NCI-H2029 treated with DMSO at 0.1 percent for 48 hours (cell line): ENCODE measurements around the gene LHX5.

Experiments used
- DNase-seq: peaks from one replicate; lab custom pipeline; 2025; lab: John Stamatoyannopoulos, UW

LHX5 gene

GRCh38 chr12:113439301-113439597 lies 32.4 kb downstream of the LHX5 start:
- DNase-seq = no peak

DNA sequence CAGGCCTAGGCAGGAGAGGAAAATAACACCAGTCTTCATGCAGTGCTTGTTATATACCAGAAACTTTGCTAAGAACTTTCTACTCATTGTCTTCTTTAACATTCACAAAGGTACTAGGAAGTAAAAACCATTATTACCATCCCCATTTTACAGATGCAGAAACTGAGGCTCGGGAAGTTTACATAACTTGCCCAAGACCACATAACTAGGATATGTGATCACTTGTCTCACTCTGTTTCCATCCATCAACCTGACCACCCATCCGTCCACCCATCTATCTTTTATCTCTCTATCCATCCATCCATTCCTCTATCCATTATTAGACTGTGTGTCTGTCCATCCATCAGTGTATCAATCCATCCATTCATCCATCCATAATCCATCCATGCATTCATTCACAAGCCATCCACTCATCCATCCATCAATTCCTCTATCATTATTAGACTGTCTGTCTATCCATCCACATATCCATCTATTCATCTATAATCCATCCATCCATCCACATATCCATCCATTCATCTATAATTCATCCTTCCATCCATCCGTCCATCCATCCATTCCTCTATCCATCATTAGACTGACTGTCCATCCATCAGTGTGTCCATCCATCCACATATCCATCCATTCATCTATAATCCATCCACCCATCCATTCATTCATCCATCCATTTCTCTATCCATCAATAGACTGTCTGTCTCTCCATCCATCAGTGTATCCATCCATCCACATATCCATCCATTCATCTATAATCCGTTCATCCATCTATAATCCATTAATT lies 33.0 kb downstream of the LHX5 start:
- no peak for DNase-seq

GRCh38 chr12:113437729-113438100 lies 34.0 kb downstream of the LHX5 start:
- DNase-seq = no peak

GRCh38 chr12:113436993-113437728 lies 34.5 kb downstream of the LHX5 start:
- DNase-seq = no peak

GRCh38 chr12:113436586-113436985 lies 35.1 kb downstream of the LHX5 start:
- DNase-seq = no peak

GRCh38 chr12:113435367-113435766 lies 36.3 kb downstream of the LHX5 start:
- DNase-seq = no peak

GRCh38 chr12:113432986-113433385 lies 38.7 kb downstream of the LHX5 start:
- no peak for DNase-seq

DNA sequence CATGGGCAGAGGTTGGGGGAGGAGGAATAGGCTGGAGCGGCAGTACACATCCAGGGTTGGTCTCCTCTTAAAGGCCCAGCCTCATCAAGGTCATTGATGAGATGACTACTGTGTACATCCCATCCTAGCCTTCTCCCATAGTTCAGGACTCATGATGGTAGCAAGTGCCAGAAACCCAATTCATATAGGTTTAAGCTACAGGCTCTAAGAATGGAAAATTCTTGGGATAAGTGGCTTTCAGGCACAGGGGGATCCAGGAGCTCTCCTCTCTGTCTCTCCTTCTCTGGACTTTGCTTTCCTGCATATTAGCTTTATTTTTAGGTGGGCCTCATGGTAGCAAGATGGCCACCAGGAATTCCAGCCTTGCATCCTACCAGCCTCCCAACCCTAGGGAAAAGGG lies 43.2 kb downstream of the LHX5 start:
- no peak for DNase-seq

- DNase-seq = no peak
These were observed 43.8 kb downstream of the LHX5 start for GRCh38 chr12:113427882-113428281.

GRCh38 chr12:113425960-113426453 lies 45.7 kb downstream of the LHX5 start:
- DNase-seq = no peak

DNA sequence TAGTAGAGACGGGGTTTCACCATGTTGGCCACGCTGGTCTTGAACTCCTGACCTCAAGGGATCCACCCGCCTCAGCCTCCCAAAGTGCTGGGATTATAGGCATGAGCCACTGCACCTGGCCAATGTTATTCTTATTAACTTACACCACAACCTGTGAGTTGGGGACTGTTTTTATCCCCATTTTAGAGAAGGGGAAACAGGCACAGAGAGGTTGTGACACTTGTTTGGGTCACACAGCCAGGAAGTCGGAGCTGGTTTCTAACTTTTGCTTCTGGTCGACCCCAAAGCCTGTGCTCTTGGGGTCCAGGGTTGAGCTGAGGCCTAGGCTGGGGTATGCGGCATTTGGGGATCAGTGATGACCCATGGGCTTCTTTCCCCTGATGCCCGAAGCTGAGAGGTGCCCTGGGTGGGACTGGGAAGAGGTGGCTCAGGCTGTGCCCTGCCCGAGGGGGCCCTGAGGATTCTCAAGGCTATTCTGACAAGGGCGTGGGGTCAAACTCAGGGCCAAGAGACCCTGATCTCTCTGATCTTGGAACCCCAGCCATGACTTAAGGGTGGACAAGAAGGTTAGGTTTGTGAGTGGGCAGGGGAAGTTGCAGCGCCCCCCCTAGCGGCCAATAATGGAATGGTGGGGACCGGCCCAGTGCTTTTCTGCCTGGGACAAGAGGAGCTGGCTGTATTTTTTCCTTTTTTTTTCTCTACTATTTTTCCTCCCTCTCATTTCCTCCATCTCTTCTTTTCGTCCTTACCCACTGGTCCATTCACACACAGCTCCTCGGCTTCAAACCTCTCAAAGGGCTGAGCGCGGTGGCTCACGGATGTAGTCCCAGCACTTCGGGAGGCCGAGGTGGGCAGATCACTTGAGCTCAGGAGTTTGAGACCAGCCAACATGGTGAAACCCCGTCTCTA lies 46.5 kb downstream of the LHX5 start:
- peak; percentile 44 for DNase-seq

DNA sequence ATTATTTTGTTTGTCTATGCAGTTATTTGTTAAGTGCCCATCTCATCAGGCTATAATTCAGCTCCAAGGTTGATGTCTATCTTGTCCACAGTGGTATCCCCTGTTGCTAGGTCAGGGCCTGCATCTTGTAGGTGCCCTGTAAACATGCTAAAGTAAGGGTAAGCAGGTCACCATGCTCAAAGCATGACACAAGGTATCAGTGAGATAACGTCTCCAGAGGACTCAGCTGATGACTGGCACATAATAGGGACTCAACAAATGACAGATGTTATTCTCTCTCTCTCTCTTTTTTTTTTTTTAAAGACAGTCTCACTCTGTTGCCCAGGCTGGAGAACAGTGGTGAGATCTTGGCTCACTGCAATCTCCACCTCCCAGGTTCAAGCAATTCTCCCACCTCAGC lies 47.2 kb downstream of the LHX5 start:
- no peak for DNase-seq

DNA sequence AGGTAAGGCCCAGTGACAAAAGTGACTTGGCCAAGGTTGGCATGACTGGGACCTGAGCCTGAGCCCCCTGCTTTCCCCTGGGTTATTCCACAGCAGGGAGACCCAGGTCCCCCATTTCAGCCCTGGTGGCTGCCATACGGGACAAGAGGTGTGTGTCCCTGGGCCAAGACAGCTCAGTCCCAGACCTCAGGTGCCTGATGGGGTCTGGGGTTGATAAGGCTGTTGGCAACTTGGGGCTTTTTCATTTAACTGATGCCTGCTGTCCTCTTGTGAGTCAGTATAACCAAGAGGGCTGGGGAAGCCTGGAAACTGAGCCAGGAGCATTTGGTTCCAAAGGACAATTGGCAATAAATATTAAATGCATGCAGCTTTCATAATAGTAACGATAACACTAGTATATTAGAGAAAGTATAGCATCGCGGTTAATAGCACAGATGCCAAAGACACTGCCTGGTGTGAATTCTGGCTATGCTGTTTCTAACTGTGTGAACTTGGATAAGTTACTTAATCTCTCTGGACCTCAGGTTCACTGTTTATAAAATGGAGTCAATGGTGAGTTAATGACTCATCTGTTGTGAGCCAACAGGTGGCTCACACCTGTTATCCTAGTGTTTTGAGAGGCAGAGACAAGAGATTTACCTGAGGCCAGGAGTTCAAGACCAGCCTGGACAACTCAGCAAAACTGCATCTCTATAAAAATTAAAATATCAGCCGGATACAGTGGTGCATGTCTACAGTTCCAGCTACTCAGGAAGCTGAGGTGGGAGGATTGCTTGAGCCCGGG lies 48.6 kb downstream of the LHX5 start:
- DNase-seq = no peak

DNA sequence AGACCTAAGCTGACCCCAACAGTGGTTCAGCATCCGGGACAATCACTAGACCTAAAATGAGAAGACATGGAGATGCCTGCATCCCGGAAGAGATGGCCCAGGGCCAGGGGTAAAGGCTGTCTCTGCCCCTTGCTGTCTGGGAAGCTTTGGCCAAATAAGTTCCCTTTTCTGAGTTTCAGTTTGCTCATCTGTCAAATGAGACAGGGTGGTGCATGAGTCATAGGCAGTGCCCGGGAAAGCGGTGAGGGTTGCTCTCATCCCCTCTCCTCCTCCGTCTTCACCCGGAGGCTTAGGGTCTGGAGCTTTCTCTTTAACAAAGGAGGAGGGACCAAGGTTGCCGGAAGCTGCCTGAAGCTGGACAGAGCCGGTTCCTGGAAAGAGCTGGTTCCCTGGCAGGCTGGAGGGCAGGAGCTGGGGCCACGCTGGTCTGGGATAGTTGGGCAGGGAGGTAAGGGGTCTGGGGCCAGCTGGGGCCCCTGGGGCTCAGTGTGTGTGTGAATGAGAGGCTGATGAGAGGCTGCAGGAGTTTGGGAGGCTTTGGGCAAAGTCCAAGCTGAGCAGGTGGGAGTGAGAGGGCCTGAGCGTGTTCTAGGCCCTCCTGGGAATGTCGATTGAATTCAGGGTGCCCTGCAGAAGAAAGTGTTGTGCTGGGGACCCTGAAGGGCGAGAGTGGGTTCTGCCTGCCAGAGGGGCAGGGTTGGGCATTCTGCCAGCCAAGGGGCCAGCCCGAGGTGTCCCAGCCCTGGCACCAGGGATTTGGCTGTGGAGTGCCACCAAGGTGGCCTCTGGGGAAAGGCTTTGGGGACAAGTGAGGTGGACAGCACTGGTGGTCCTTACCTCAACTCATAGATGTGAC lies 49.4 kb downstream of the LHX5 start, which contains the start of gene SDSL:
TSS of gene SDSL (plus strand) at position 351 of the 856 bp plus-strand sequence. CDS start 5,603 bp downstream, outside the sequence.
- peak; percentile 62 for DNase-seq

- DNase-seq = no peak
These were observed 50.6 kb downstream of the LHX5 start for GRCh38 chr12:113420996-113421595.

- DNase-seq = no peak
These were observed 53.3 kb downstream of the LHX5 start for GRCh38 chr12:113418213-113418879.

DNA sequence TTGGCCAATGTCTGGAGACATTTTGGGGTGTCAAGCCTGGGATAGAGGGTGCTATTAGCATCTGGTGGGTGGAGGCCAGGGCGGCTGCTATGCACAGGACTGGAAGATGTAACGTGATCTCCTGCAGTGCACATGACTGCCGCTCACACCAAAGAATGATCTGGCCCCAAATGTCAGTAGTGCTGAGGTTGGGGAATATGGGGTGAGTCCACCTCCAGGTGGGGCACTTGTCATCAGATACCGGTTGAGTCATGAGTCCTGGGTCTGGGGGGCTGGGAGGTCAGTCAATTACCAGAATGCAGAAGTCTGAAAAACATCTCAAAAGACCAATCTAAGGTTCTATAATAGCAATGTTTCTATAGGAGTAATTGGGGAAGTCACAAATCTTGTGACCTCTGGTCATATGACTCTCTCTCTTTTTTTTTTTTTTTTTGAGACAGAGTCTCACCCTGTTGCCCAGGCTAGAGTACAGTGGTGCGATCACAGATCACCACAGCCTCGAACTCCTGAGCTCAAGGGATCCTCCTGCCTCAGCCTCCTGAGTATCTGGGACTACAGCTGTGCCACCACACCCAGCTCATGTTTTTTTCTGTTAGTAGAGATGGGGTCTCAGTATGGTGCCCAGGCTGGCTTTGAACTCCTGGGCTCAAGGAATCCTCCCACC lies 55.4 kb downstream of the LHX5 start:
- DNase-seq = no peak

DNA sequence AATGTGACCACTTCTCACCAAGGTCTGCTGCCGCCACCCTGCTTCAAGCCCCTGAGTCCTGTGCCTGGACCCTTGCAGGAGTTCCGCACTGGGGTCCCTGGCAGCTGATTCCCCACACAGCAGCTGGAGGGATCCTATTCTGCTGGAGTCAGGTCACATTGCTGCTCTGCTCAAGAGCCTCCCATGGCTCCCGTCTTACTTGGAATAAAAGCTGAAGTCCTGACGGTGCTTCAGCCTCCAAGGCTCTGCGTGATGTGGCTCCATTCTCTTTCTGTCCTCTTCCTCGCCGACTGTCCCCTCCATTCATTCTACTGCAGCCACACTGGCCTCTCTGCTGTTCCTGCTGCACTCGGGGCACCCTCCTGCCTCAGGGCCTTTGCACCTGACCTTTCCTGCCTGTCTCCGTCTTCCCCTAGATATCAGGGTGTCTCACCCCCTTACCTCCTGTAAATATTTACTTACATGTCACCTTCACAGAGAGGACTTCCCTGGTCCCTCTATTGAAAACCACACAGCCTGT lies 57.1 kb downstream of the LHX5 start:
- DNase-seq = no peak

GRCh38 chr12:113413488-113413939 lies 58.2 kb downstream of the LHX5 start:
- no peak for DNase-seq
